ENCODE measurements around the gene ZNF615.

GRCh38 chr19:51983361-51983760 is 24.6 kb downstream of the ZNF615 start:
- TF ChIP-seq CTCF (IDR thresholded peaks at IDR 0.05) (no peak), POLR2A (IDR thresholded peaks at IDR 0.05) (no peak)

Data from heart left ventricle (tissue), 13 donors.